Measurements from ENCODE around the gene BNIP3. TPM values are rescaled to one million over a fixed set of nuclear protein-coding genes. Genes with fewer than 3 reads are reported as not detected.
"Not testable (repeated sequence)": the region's sequence is repeated elsewhere in the genome, so short reads cannot be mapped to it uniquely, and the experiment has no call there.

Gene BNIP3
- total RNA-seq, 1 experiment from 2014 or later: 79.3 TPM

- DNase-seq (ENCODE audit: low spot score): no peak
Measured at GRCh38 chr10:131930150-131930549, 51.6 kb downstream of the BNIP3 start.

- no peak for DNase-seq (ENCODE audit: low spot score)
Measured at GRCh38 chr10:131929122-131929845, 52.4 kb downstream of the BNIP3 start.

- peak; percentile 6 for DNase-seq (ENCODE audit: low spot score)
Measured at GRCh38 chr10:131928248-131929095, 53.3 kb downstream of the BNIP3 start.

GRCh38 chr10:131926743-131927595 lies 54.8 kb downstream of the BNIP3 start:
- DNase-seq (ENCODE audit: low spot score): no peak

- DNase-seq (ENCODE audit: low spot score): no peak
Measured at GRCh38 chr10:131926253-131926652, 55.5 kb downstream of the BNIP3 start.

GRCh38 chr10:131925716-131926115 lies 56.0 kb downstream of the BNIP3 start:
- no peak for DNase-seq (ENCODE audit: low spot score)

- no peak for DNase-seq (ENCODE audit: low spot score)
Measured at GRCh38 chr10:131925011-131925649, 56.6 kb downstream of the BNIP3 start.

GRCh38 chr10:131923038-131923756 lies 58.5 kb downstream of the BNIP3 start:
- DNase-seq (ENCODE audit: low spot score): no peak

GRCh38 chr10:131921184-131921583 lies 60.5 kb downstream of the BNIP3 start:
- DNase-seq (ENCODE audit: low spot score): no peak

- no peak for DNase-seq (ENCODE audit: low spot score)
Measured at GRCh38 chr10:131920693-131921092, 61.0 kb downstream of the BNIP3 start.

GRCh38 chr10:131920151-131920550 lies 61.6 kb downstream of the BNIP3 start:
- DNase-seq (ENCODE audit: low spot score): no peak

GRCh38 chr10:131919461-131919860 lies 62.3 kb downstream of the BNIP3 start:
- DNase-seq (ENCODE audit: low spot score): not testable (repeated sequence)

Other genes with a start within 250 kb of the BNIP3 start
- 21.3 and 22.7 TPM in 2 replicates for gene PPP2R2D, start 80.9 kb downstream of the BNIP3 start, total RNA-seq (2014; rRNA removed; shearing (Covaris generic))
- gene JAKMIP3, start 84.0 kb upstream of the BNIP3 start, total RNA-seq (2014; rRNA removed; shearing (Covaris generic)): 0.26 and 0.64 TPM in 2 replicates
- gene DPYSL4, start 205.0 kb upstream of the BNIP3 start, total RNA-seq (2014; rRNA removed; shearing (Covaris generic)): 16.2 and 18.4 TPM in 2 replicates

Measured in A172 (cell line).